CD4-positive, alpha-beta T cell treated with Interleukin-17A for 1 hour (primary cell): ENCODE measurements around the gene TNFSF11.

Source experiments
- DNase-seq: peaks from one replicate; pipeline ENCODE4 v3.0.0-alpha.2; 2020

Gene TNFSF11

GRCh38 chr13:42656161-42656560, 82.2 kb downstream of the TNFSF11 start:
- DNase-seq: no peak

- DNase-seq: no peak
These were observed 83.0 kb downstream of the TNFSF11 start for GRCh38 chr13:42656958-42657357.
